Measurements from ENCODE around the gene CD7.

DNA sequence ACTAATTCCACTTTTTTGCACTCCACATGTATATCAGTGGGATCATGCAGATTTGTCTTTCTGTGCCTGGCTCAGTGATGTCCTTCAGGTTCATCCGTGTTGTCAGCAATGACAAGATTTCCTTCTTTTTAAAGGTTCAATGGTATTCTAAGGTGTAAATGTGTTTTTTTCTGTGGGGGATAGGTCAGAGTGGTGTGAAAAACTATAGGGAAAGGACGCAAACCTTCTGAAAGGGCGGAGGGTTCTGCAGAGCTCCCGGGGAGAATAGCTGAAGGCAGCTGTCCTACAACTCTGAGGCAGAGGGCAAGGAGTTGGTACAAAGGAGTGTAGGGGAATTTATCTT, 22.0 kb downstream of the CD7 start:
- TF ChIP-seq, protein P1, sequence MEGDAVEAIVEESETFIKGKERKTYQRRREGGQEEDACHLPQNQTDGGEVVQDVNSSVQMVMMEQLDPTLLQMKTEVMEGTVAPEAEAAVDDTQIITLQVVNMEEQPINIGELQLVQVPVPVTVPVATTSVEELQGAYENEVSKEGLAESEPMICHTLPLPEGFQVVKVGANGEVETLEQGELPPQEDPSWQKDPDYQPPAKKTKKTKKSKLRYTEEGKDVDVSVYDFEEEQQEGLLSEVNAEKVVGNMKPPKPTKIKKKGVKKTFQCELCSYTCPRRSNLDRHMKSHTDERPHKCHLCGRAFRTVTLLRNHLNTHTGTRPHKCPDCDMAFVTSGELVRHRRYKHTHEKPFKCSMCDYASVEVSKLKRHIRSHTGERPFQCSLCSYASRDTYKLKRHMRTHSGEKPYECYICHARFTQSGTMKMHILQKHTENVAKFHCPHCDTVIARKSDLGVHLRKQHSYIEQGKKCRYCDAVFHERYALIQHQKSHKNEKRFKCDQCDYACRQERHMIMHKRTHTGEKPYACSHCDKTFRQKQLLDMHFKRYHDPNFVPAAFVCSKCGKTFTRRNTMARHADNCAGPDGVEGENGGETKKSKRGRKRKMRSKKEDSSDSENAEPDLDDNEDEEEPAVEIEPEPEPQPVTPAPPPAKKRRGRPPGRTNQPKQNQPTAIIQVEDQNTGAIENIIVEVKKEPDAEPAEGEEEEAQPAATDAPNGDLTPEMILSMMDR (IDR thresholded peaks at IDR 0.05) = no peak
- TF ChIP-seq POLR2AphosphoS5 (IDR thresholded peaks at IDR 0.05) = no peak
